GM12873 (cell line): ENCODE results near the gene GHRH.

Experiments used
- CTCF ChIP-seq: IDR thresholded peaks from 2 replicates; pipeline ENCODE4 v1.5.1; 2012; ENCODE audit warnings: low read depth, mild to moderate bottlenecking, moderate library complexity, low read length, control low read depth; ENCODE audit not compliant: insufficient read depth; ENCODE audit errors: missing control alignments

The GHRH gene

GRCh38 chr20:37303637-37304036 lies 42.0 kb upstream of the GHRH start:
- TF ChIP-seq CTCF: no peak

GRCh38 chr20:37302981-37303380 lies 41.4 kb upstream of the GHRH start:
- TF ChIP-seq CTCF: no peak

- no peak for TF ChIP-seq CTCF
Observed at GRCh38 chr20:37301558-37301957, 39.9 kb upstream of the GHRH start.

GRCh38 chr20:37301120-37301519 lies 39.5 kb upstream of the GHRH start:
- TF ChIP-seq CTCF: no peak

GRCh38 chr20:37299718-37300528 lies 38.3 kb upstream of the GHRH start:
- no peak for TF ChIP-seq CTCF

GRCh38 chr20:37298190-37298939 lies 36.8 kb upstream of the GHRH start:
- no peak for TF ChIP-seq CTCF

GRCh38 chr20:37297066-37297736 lies 35.6 kb upstream of the GHRH start:
- no peak for TF ChIP-seq CTCF
